ENCODE results near the gene NPIPB2. TPM values are rescaled to one million over a fixed set of nuclear protein-coding genes. Genes with fewer than 3 reads are reported as not detected.

Gene NPIPB2
- polyA plus RNA-seq, 1 donor (not counting 4 experiments of a cell fraction or from before 2014, with no cell fraction given) = 5.5 TPM

GRCh38 chr16:11949527-11949926, 7.7 kb upstream of the NPIPB2 start:
- H3K4me3 ChIP-seq (ENCODE audit: control insufficient read depth in 2 of 3, extremely low read depth in 1 of 3, insufficient read depth in 2 of 3, low read depth in 1 of 3, low read length in 3 of 3) = no peak overlapping the region
- FAIRE-seq = peak; percentile 13
- dilution Hi-C loops (cut with MboI; ENCODE audit: extremely low pct_ligation_motif_present, low sequenced_read_pairs) = no loop called here

GRCh38 chr16:11948819-11949218, 7.0 kb upstream of the NPIPB2 start:
- Histone ChIP-seq H3K27me3 (ENCODE audit: control insufficient read depth, extremely low read depth, insufficient read depth, low read length) (no peaks in the 10 kb centered on the region), H3K36me3 (ENCODE audit: control insufficient read depth in 2 of 2, extremely low read depth in 1 of 2, insufficient read depth in 2 of 2, low read length in 2 of 2) (no peaks in the 10 kb centered on the region), H3K4me2 (ENCODE audit: control insufficient read depth, extremely low read depth, insufficient read depth, low read depth, low read length) (no peak overlapping the region), H3K4me1 (ENCODE audit: control insufficient read depth, extremely low read depth, insufficient read depth, low read length) (no peaks in the 10 kb centered on the region), H3K27ac (ENCODE audit: control insufficient read depth, insufficient read depth, low read length) (no peak overlapping the region), H3K9me1 (ENCODE audit: control insufficient read depth, extremely low read depth, insufficient read depth, low read length) (no peaks in the 10 kb centered on the region), H3K9me3 (ENCODE audit: control insufficient read depth, low read depth, low read length) (no peaks in the 10 kb centered on the region), H4K20me1 (ENCODE audit: control insufficient read depth, extremely low read depth, insufficient read depth, low read length) (no peaks in the 10 kb centered on the region), H3K9ac (ENCODE audit: control insufficient read depth, extremely low read depth, insufficient read depth, low read length) (no peak overlapping the region), H3K79me2 (ENCODE audit: control insufficient read depth, insufficient read depth, low read length) (no peaks in the 10 kb centered on the region), H3K4me3 (ENCODE audit: control insufficient read depth in 2 of 3, extremely low read depth in 1 of 3, insufficient read depth in 2 of 3, low read depth in 1 of 3, low read length in 3 of 3) (no peak overlapping the region), H2AFZ (ENCODE audit: control insufficient read depth, low read length) (no peak overlapping the region)
- TF ChIP-seq EZH2 (IDR thresholded peaks at IDR 0.05; ENCODE audit: low read length) (no peak), CTCF (optimal IDR thresholded peaks at IDR 0.05 in 1 of 3, IDR thresholded peaks at IDR 0.05 in 1 of 3, conservative IDR thresholded peaks at IDR 0.05 in 1 of 3; ENCODE audit: extremely low read depth in 1 of 3, insufficient read depth in 2 of 3, low read length in 3 of 3) (no peak)
- no peak for DNase-seq (ENCODE audit: low read depth, low spot score)
- dilution Hi-C loops (cut with MboI; ENCODE audit: extremely low pct_ligation_motif_present, low sequenced_read_pairs) = no loop called here
- no peak for FAIRE-seq

More at GRCh38 chr16:11949527-11949926, 7.7 kb upstream of the NPIPB2 start:
- Histone ChIP-seq H2AFZ (ENCODE audit: control insufficient read depth, low read length) (no peak overlapping the region), H3K9me3 (ENCODE audit: control insufficient read depth, low read depth, low read length) (no peaks in the 10 kb centered on the region), H3K36me3 (ENCODE audit: control insufficient read depth in 2 of 2, extremely low read depth in 1 of 2, insufficient read depth in 2 of 2, low read length in 2 of 2) (no peaks in the 10 kb centered on the region), H3K9me1 (ENCODE audit: control insufficient read depth, extremely low read depth, insufficient read depth, low read length) (no peaks in the 10 kb centered on the region), H3K27me3 (ENCODE audit: control insufficient read depth, extremely low read depth, insufficient read depth, low read length) (no peaks in the 10 kb centered on the region), H3K27ac (ENCODE audit: control insufficient read depth, insufficient read depth, low read length) (no peak overlapping the region), H3K9ac (ENCODE audit: control insufficient read depth, extremely low read depth, insufficient read depth, low read length) (no peak overlapping the region), H3K79me2 (ENCODE audit: control insufficient read depth, insufficient read depth, low read length) (no peaks in the 10 kb centered on the region), H3K4me2 (ENCODE audit: control insufficient read depth, extremely low read depth, insufficient read depth, low read depth, low read length) (no peak overlapping the region), H4K20me1 (ENCODE audit: control insufficient read depth, extremely low read depth, insufficient read depth, low read length) (no peaks in the 10 kb centered on the region), H3K4me1 (ENCODE audit: control insufficient read depth, extremely low read depth, insufficient read depth, low read length) (no peaks in the 10 kb centered on the region)
- TF ChIP-seq EZH2 (IDR thresholded peaks at IDR 0.05; ENCODE audit: low read length) (no peak), CTCF (optimal IDR thresholded peaks at IDR 0.05 in 1 of 3, IDR thresholded peaks at IDR 0.05 in 1 of 3, conservative IDR thresholded peaks at IDR 0.05 in 1 of 3; ENCODE audit: extremely low read depth in 1 of 3, insufficient read depth in 2 of 3, low read length in 3 of 3) (peak; percentile 25 to 71 (median 52))
- DNase-seq (ENCODE audit: low read depth, low spot score) = no peak
